ENCODE results near the gene RPS18. TPM values are rescaled to one million over a fixed set of nuclear protein-coding genes. Genes with fewer than 3 reads are reported as not detected.

The RPS18 gene
- total and polyA plus RNA-seq, 7 experiments from 2014 or later: 2,454 to 10,735 (median 3,561) TPM

GRCh38 chr6:33323623-33323948 lies 51.7 kb downstream of the RPS18 start:
- peak overlapping the region; percentile 84 for H3K27ac ChIP-seq (ENCODE audit: low read depth, low read length)
- Mint-ChIP-seq H3K4me1 (peaks cover 34 to 59% (median 53%) of the 10 kb centered on the region in 7 donors), H3K27ac (peak overlapping the region; percentile 89 to 99 (median 97)), H3K36me3 (peaks cover 6 to 30% (median 17%) of the 10 kb centered on the region in 5 donors), H3K9me3 (peaks cover 0 to 2% (median 0%) of the 10 kb centered on the region in 11 donors), H3K4me3 (peak overlapping the region; percentile 81 to 100 (median 98)), H3K27me3 (peaks cover 0 to 4% (median 0%) of the 10 kb centered on the region in 5 donors)
- H3K36me3 ChIP-seq (ENCODE audit: control insufficient read depth in 2 of 3, insufficient read depth in 3 of 3, low read length in 3 of 3): peaks cover 13 to 34% (median 22%) of the 10 kb centered on the region in 3 experiments
- H3K27me3 ChIP-seq (ENCODE audit: control insufficient read depth in 2 of 2, insufficient read depth in 2 of 2, low read length in 2 of 2): no peaks in the 10 kb centered on the region
- peak overlapping the region; percentile 64 for H3K4me3 ChIP-seq (ENCODE audit: low read length)
- ATAC-seq (no peak), DNase-seq (peak in 1 of 9 donors; percentile 26)
- intact Hi-C loops (cut with micrococcal nuclease): loop anchor here (1.0 kb wide), 13 partner anchors 9 to 131 kb away; partner anchors contain the start of genes KIFC1 (in 2 of the 2), PFDN6 (in 2 of the 2), TAPBP (in 2 of the 2) and VPS52 (in 2 of the 2)
- H3K4me1 ChIP-seq (ENCODE audit: control insufficient read depth in 2 of 2, insufficient read depth in 2 of 2, low read length in 2 of 2): peaks cover 41% of the 10 kb centered on the region in 2 donors
- no peaks in the 10 kb centered on the region for H3K9me3 ChIP-seq (ENCODE audit: control insufficient read depth in 2 of 3, low read length in 3 of 3)
- ChIA-PET POLR2A (interaction anchor here (0.6 to 1.5 kb wide), 2 partner anchors 22 to 251 kb away, joined by 3 to 7 read pairs; no protein-coding TSS in a partner anchor), CTCF (interaction anchor here (0.7 to 1.1 kb wide), 2 partner anchors 102 to 1782 kb away, joined by 3 read pairs; partner anchors contain the start of gene DDX39B)

- Mint-ChIP-seq H3K36me3 (peaks cover 4 to 25% (median 15%) of the 10 kb centered on the region in 5 donors), H3K9me3 (peaks cover 0 to 2% (median 0%) of the 10 kb centered on the region in 11 donors), H3K4me1 (peaks cover 29 to 54% (median 48%) of the 10 kb centered on the region in 7 donors), H3K27ac (peak overlapping the region; percentile 89 to 99 (median 97)), H3K27me3 (peaks cover 0 to 4% (median 0%) of the 10 kb centered on the region in 5 donors), H3K4me3 (peak overlapping the region; percentile 81 to 100 (median 98))
- no peak for DNase-seq
- Histone ChIP-seq H3K4me3 (ENCODE audit: low read length) (peak overlapping the region; percentile 64), H3K4me1 (ENCODE audit: control insufficient read depth in 2 of 2, insufficient read depth in 2 of 2, low read length in 2 of 2) (peaks cover 36 to 37% of the 10 kb centered on the region in 2 donors), H3K9me3 (ENCODE audit: control insufficient read depth in 2 of 3, low read length in 3 of 3) (no peaks in the 10 kb centered on the region), H3K27ac (ENCODE audit: low read depth, low read length) (peak overlapping the region; percentile 84), H3K36me3 (ENCODE audit: control insufficient read depth in 2 of 3, insufficient read depth in 3 of 3, low read length in 3 of 3) (peaks cover 13 to 29% (median 20%) of the 10 kb centered on the region in 3 experiments), H3K27me3 (ENCODE audit: control insufficient read depth in 2 of 2, insufficient read depth in 2 of 2, low read length in 2 of 2) (no peaks in the 10 kb centered on the region)
- CTCF ChIA-PET: interaction anchor here (1.1 kb wide), 1 partner anchor 101 kb away, joined by 3 read pairs; no protein-coding TSS in a partner anchor
- intact Hi-C loops (cut with micrococcal nuclease): no loop called here
- POLR2A ChIA-PET: interaction anchor here (1.5 kb wide), 1 partner anchor 23 kb away, joined by 7 read pairs; no protein-coding TSS in a partner anchor
- no peak for ATAC-seq
Measured at GRCh38 chr6:33324125-33324524, 52.2 kb downstream of the RPS18 start.

Small RNA genes within 50 kb of the gene (microRNA-seq; reads per million reads assigned to microRNA genes)
- gene MIR6834 (ENCODE audit: borderline microRNAs expressed): not detected
- not detected for gene MIR6873 (ENCODE audit: borderline microRNAs expressed)

Other genes with a start within 250 kb of the RPS18 start
- 100 to 1,000 TPM in 2 of 5 experiments, 10 to 100 TPM in 3; 20.2 to 295 (median 45.6) TPM for gene HLA-DPA1, start 198.4 kb upstream of the RPS18 start, total RNA-seq
- gene HLA-DPA1, start 198.4 kb upstream of the RPS18 start, polyA plus RNA-seq: 10 to 100 TPM; 21.1 to 67.0 TPM
- gene HLA-DPB1, start 196.1 kb upstream of the RPS18 start, total RNA-seq: 100 to 1,000 TPM in 1 of 5 experiments, 10 to 100 TPM in 4; 13.7 to 308 (median 43.3) TPM
- 10 to 100 TPM; 24.9 to 87.6 TPM for gene HLA-DPB1, start 196.1 kb upstream of the RPS18 start, polyA plus RNA-seq
- gene COL11A2, start 79.6 kb upstream of the RPS18 start, total RNA-seq: 1 to 10 TPM in 3 of 5 experiments, under 1 TPM in 2; 0.51 to 3.5 (median 2.5) TPM
- gene COL11A2, start 79.6 kb upstream of the RPS18 start, polyA plus RNA-seq: under 1 TPM in 1 of 2 donors, not detected in 1; 0.26 TPM
- gene RXRB, start 71.4 kb upstream of the RPS18 start, total RNA-seq: 100 to 1,000 TPM in 1 of 5 experiments, 10 to 100 TPM in 4; 50.3 to 103 (median 76.2) TPM
- 1 to 10 TPM; 7.6 to 9.4 TPM for gene RXRB, start 71.4 kb upstream of the RPS18 start, polyA plus RNA-seq
- gene SLC39A7, start 71.2 kb upstream of the RPS18 start, total RNA-seq: 10 to 100 TPM; 19.1 to 51.9 (median 27.9) TPM
- 10 to 100 TPM; 23.3 to 24.8 TPM for gene SLC39A7, start 71.2 kb upstream of the RPS18 start, polyA plus RNA-seq
- gene HSD17B8, start 67.4 kb upstream of the RPS18 start, total RNA-seq: 10 to 100 TPM in 4 of 5 experiments, 1 to 10 TPM in 1; 9.7 to 19.5 (median 10.7) TPM
- 10 to 100 TPM; 62.6 to 67.0 TPM for gene HSD17B8, start 67.4 kb upstream of the RPS18 start, polyA plus RNA-seq
- gene RING1, start 63.6 kb upstream of the RPS18 start, total RNA-seq: 10 to 100 TPM; 36.2 to 47.2 (median 44.5) TPM
- gene RING1, start 63.6 kb upstream of the RPS18 start, polyA plus RNA-seq: 10 to 100 TPM in 1 of 2 donors, 1 to 10 TPM in 1; 9.5 to 10.4 TPM
- gene VPS52, start 199 bp upstream of the RPS18 start, total RNA-seq: 100 to 1,000 TPM in 2 of 5 experiments, 10 to 100 TPM in 3; 74.3 to 110 (median 90.5) TPM
- 10 to 100 TPM; 15.5 to 26.8 TPM for gene VPS52, start 199 bp upstream of the RPS18 start, polyA plus RNA-seq
- gene B3GALT4, start 5.0 kb downstream of the RPS18 start, total RNA-seq: 10 to 100 TPM; 12.9 to 48.0 (median 18.2) TPM
- gene B3GALT4, start 5.0 kb downstream of the RPS18 start, polyA plus RNA-seq: 10 to 100 TPM; 18.9 to 27.3 TPM
- gene WDR46, start 17.2 kb downstream of the RPS18 start, total RNA-seq: 10 to 100 TPM; 25.3 to 62.7 (median 52.7) TPM
- 10 to 100 TPM; 55.2 to 82.9 TPM for gene WDR46, start 17.2 kb downstream of the RPS18 start, polyA plus RNA-seq
- 10 to 100 TPM; 14.6 to 73.2 (median 35.5) TPM for gene PFDN6, start 17.5 kb downstream of the RPS18 start, total RNA-seq
- gene PFDN6, start 17.5 kb downstream of the RPS18 start, polyA plus RNA-seq: 10 to 100 TPM; 26.5 to 36.3 TPM
- 10 to 100 TPM; 45.7 to 76.8 (median 67.4) TPM for gene RGL2, start 26.9 kb downstream of the RPS18 start, total RNA-seq
- gene RGL2, start 26.9 kb downstream of the RPS18 start, polyA plus RNA-seq: 10 to 100 TPM in 1 of 2 donors, 1 to 10 TPM in 1; 4.1 to 11.5 TPM
- gene TAPBP, start 42.0 kb downstream of the RPS18 start, total RNA-seq: 100 to 1,000 TPM; 196 to 386 (median 240) TPM
- gene TAPBP, start 42.0 kb downstream of the RPS18 start, polyA plus RNA-seq: 100 to 1,000 TPM; 296 to 334 TPM
- 10 to 100 TPM; 15.5 to 30.1 (median 20.5) TPM for gene ZBTB22, start 45.7 kb downstream of the RPS18 start, total RNA-seq
- 10 to 100 TPM; 15.6 TPM for gene ZBTB22, start 45.7 kb downstream of the RPS18 start, polyA plus RNA-seq
- gene DAXX, start 50.9 kb downstream of the RPS18 start, total RNA-seq: 10 to 100 TPM; 36.4 to 81.6 (median 79.6) TPM
- 100 to 1,000 TPM in 1 of 2 donors, 10 to 100 TPM in 1; 69.4 to 133 TPM for gene DAXX, start 50.9 kb downstream of the RPS18 start, polyA plus RNA-seq
- gene KIFC1, start 119.7 kb downstream of the RPS18 start, total RNA-seq: 10 to 100 TPM in 1 of 5 experiments, 1 to 10 TPM in 3, under 1 TPM in 1; 0.65 to 87.9 (median 1.6) TPM
- gene KIFC1, start 119.7 kb downstream of the RPS18 start, polyA plus RNA-seq: under 1 TPM; 0.18 to 0.92 TPM
- gene PHF1, start 138.9 kb downstream of the RPS18 start, total RNA-seq: 100 to 1,000 TPM in 4 of 5 experiments, 10 to 100 TPM in 1; 37.8 to 356 (median 235) TPM
- gene PHF1, start 138.9 kb downstream of the RPS18 start, polyA plus RNA-seq: 10 to 100 TPM; 58.6 to 88.3 TPM
- gene CUTA, start 146.0 kb downstream of the RPS18 start, total RNA-seq: 100 to 1,000 TPM; 148 to 235 (median 158) TPM
- 100 to 1,000 TPM; 389 to 466 TPM for gene CUTA, start 146.0 kb downstream of the RPS18 start, polyA plus RNA-seq
- gene SYNGAP1, start 148.0 kb downstream of the RPS18 start, total RNA-seq: 10 to 100 TPM; 35.5 to 94.1 (median 57.9) TPM
- 1 to 10 TPM in 1 of 2 donors, under 1 TPM in 1; 0.48 to 2.3 TPM for gene SYNGAP1, start 148.0 kb downstream of the RPS18 start, polyA plus RNA-seq
- gene ZBTB9, start 182.5 kb downstream of the RPS18 start, total RNA-seq: 10 to 100 TPM in 1 of 5 experiments, 1 to 10 TPM in 4; 3.3 to 14.0 (median 9.8) TPM
- gene ZBTB9, start 182.5 kb downstream of the RPS18 start, polyA plus RNA-seq: 10 to 100 TPM in 1 of 2 donors, 1 to 10 TPM in 1; 6.9 to 15.2 TPM